ENCODE results near the gene IDH1.
A peak's percentile ranks its signal among the peaks of the same experiment; 100 is the strongest.

GRCh38 chr2:208254118-208254870 lies 577 bp downstream of the IDH1 start:
- TF ChIP-seq SETDB1 (CRISPR knock-in tag; IDR thresholded peaks at IDR 0.05; ENCODE audit: borderline replicate concordance), result no peak
- peak; percentile 47; the same call in 1 of the 2 replicates for TF ChIP-seq ZNF121 (CRISPR knock-in tag; IDR thresholded peaks at IDR 0.05)
- TF ChIP-seq, protein P1, sequence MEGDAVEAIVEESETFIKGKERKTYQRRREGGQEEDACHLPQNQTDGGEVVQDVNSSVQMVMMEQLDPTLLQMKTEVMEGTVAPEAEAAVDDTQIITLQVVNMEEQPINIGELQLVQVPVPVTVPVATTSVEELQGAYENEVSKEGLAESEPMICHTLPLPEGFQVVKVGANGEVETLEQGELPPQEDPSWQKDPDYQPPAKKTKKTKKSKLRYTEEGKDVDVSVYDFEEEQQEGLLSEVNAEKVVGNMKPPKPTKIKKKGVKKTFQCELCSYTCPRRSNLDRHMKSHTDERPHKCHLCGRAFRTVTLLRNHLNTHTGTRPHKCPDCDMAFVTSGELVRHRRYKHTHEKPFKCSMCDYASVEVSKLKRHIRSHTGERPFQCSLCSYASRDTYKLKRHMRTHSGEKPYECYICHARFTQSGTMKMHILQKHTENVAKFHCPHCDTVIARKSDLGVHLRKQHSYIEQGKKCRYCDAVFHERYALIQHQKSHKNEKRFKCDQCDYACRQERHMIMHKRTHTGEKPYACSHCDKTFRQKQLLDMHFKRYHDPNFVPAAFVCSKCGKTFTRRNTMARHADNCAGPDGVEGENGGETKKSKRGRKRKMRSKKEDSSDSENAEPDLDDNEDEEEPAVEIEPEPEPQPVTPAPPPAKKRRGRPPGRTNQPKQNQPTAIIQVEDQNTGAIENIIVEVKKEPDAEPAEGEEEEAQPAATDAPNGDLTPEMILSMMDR (CRISPR knock-in tag; IDR thresholded peaks at IDR 0.05), result peak; percentile 94
- TF ChIP-seq, protein P2, sequence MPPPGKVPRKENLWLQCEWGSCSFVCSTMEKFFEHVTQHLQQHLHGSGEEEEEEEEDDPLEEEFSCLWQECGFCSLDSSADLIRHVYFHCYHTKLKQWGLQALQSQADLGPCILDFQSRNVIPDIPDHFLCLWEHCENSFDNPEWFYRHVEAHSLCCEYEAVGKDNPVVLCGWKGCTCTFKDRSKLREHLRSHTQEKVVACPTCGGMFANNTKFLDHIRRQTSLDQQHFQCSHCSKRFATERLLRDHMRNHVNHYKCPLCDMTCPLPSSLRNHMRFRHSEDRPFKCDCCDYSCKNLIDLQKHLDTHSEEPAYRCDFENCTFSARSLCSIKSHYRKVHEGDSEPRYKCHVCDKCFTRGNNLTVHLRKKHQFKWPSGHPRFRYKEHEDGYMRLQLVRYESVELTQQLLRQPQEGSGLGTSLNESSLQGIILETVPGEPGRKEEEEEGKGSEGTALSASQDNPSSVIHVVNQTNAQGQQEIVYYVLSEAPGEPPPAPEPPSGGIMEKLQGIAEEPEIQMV (CRISPR knock-in tag; IDR thresholded peaks at IDR 0.05; ENCODE audit: low read depth), result peak; percentile 79; the same call in 1 of the 2 replicates
- TF ChIP-seq HNRNPH1 (optimal IDR thresholded peaks at IDR 0.05; ENCODE audit: low read depth, low read length), result no peak
- TF ChIP-seq CBX5 (CRISPR knock-in tag; IDR thresholded peaks at IDR 0.05; ENCODE audit: borderline replicate concordance), result peak; percentile 79; the same call in 1 of the 2 replicates
- TF ChIP-seq, protein P3, sequence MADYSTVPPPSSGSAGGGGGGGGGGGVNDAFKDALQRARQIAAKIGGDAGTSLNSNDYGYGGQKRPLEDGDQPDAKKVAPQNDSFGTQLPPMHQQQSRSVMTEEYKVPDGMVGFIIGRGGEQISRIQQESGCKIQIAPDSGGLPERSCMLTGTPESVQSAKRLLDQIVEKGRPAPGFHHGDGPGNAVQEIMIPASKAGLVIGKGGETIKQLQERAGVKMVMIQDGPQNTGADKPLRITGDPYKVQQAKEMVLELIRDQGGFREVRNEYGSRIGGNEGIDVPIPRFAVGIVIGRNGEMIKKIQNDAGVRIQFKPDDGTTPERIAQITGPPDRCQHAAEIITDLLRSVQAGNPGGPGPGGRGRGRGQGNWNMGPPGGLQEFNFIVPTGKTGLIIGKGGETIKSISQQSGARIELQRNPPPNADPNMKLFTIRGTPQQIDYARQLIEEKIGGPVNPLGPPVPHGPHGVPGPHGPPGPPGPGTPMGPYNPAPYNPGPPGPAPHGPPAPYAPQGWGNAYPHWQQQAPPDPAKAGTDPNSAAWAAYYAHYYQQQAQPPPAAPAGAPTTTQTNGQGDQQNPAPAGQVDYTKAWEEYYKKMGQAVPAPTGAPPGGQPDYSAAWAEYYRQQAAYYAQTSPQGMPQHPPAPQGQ (CRISPR knock-in tag; IDR thresholded peaks at IDR 0.05; ENCODE audit: borderline replicate concordance), result no peak
- peak; percentile 79 for TF ChIP-seq RAD21 (CRISPR knock-in tag; IDR thresholded peaks at IDR 0.05)
- TF ChIP-seq ZNF547 (CRISPR knock-in tag; IDR thresholded peaks at IDR 0.05), result peak; percentile 78
